IPS-15b (cell line): ENCODE measurements around the gene PDCD1LG2.

Experiments used
- H3K27me3 ChIP-seq: one replicate; pipeline ENCODE4 v1.6.1; 2013; ENCODE audit warnings: low read length; ENCODE audit not compliant: control insufficient read depth, insufficient read depth
- H3K36me3 ChIP-seq: one replicate; pipeline ENCODE4 v1.6.1; 2013; ENCODE audit warnings: low read length; ENCODE audit not compliant: control insufficient read depth, insufficient read depth
- H3K4me1 ChIP-seq: one replicate; pipeline ENCODE4 v1.6.1; 2013; ENCODE audit warnings: mild to moderate bottlenecking, low read length; ENCODE audit not compliant: control insufficient read depth, insufficient read depth
- H3K4me3 ChIP-seq: one replicate; pipeline ENCODE4 v1.5.1; 2013; ENCODE audit warnings: low read depth, low read length
- H3K9ac ChIP-seq: one replicate; pipeline ENCODE4 v1.6.1; 2013; ENCODE audit warnings: low read depth, mild to moderate bottlenecking, low read length
- H3K9me3 ChIP-seq: one replicate; pipeline ENCODE4 v1.6.1; 2013; ENCODE audit warnings: mild to moderate bottlenecking, low read length; ENCODE audit not compliant: control insufficient read depth, insufficient read depth

PDCD1LG2 gene

GRCh38 chr9:5516453-5517220, 6.3 kb downstream of the PDCD1LG2 start:
- H3K9me3 ChIP-seq = no peaks in the 10 kb centered on the region
- H3K4me3 ChIP-seq = no peak overlapping the region
- peaks cover 14% of the 10 kb centered on the region for H3K4me1 ChIP-seq
- no peaks in the 10 kb centered on the region for H3K36me3 ChIP-seq
- no peak overlapping the region for H3K9ac ChIP-seq
- no peaks in the 10 kb centered on the region for H3K27me3 ChIP-seq

DNA sequence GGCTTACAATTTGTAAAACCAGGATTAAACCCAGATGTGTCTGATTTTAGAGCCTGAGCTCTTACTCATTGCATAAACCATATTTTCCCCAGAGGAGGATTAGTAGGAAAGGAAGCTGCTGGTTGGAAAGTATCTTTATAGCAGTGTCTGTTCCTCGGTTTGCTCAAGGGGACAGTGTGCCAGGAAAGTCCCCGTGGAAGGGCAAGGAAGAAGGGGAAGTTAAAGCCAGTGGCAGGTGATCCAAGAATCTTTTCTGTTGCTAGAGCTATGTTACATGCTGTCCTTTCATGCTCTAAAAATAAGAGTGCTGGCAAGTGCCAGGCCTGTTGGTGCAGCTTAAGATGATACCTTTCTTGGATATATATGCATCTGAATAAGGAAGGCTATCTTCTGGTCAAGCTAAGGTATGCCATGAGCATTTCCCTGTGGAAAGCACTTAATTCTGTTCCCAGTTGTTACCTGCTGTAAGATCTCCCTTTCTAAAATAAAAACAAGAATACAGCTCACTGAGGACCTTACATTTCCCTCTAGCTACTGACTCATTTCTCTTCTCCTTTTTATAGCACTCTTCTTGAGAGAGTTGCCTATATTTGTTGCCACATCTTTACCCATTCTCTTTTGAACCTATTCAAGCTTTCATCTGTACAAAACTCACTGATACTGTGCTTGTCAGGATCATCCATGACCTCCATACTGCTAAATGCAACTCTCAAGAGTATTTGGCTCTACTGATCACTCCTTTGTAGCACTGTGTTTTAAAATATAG, 8.0 kb downstream of the PDCD1LG2 start:
- Histone ChIP-seq H3K9me3 (no peaks in the 10 kb centered on the region), H3K9ac (no peak overlapping the region)

GRCh38 chr9:5518937-5519319, 8.6 kb downstream of the PDCD1LG2 start:
- Histone ChIP-seq H3K36me3 (no peaks in the 10 kb centered on the region), H3K9ac (no peak overlapping the region), H3K27me3 (no peaks in the 10 kb centered on the region), H3K4me3 (no peak overlapping the region), H3K9me3 (no peaks in the 10 kb centered on the region), H3K4me1 (peaks cover 17% of the 10 kb centered on the region)

More for the DNA sequence above, 8.0 kb downstream of the PDCD1LG2 start:
- Histone ChIP-seq H3K27me3 (no peaks in the 10 kb centered on the region), H3K4me1 (peaks cover 17% of the 10 kb centered on the region), H3K36me3 (no peaks in the 10 kb centered on the region), H3K4me3 (no peak overlapping the region)

- no peak overlapping the region for H3K4me3 ChIP-seq
- H3K4me1 ChIP-seq = peaks cover 11% of the 10 kb centered on the region
- H3K27me3 ChIP-seq = no peaks in the 10 kb centered on the region
- H3K9ac ChIP-seq = no peak overlapping the region
- H3K9me3 ChIP-seq = no peaks in the 10 kb centered on the region
- no peaks in the 10 kb centered on the region for H3K36me3 ChIP-seq
Observed at GRCh38 chr9:5524090-5524489, 13.8 kb downstream of the PDCD1LG2 start.

DNA sequence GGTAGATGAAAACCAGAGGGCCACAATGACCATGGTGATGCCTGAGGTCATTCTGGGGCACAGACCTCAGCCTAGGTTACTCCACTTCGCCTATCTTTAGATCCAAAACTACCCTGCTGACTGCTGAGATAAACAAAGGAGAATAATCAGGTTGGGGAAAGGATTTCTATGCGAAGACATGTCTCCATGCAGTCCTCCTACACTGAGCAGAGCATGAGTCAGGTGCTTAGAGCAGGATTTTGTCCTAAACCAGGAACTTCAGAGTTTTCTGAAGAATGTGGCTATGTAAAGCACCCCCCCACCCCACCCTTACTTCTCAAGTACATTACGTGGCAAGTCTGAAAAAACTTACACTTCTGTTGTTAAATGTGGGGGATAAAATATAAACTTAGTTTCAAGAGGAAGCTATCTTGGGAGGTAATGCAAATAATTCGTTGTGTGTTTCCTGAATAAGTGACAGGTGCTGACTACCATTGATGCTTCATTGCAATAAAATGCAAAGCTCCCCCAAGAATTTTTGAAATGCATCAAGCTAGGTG, 19.4 kb downstream of the PDCD1LG2 start:
- H3K4me3 ChIP-seq = no peak overlapping the region
- no peak overlapping the region for H3K9ac ChIP-seq
- no peaks in the 10 kb centered on the region for H3K27me3 ChIP-seq
- H3K9me3 ChIP-seq = no peaks in the 10 kb centered on the region
- H3K4me1 ChIP-seq = peaks cover 3% of the 10 kb centered on the region
- H3K36me3 ChIP-seq = no peaks in the 10 kb centered on the region

DNA sequence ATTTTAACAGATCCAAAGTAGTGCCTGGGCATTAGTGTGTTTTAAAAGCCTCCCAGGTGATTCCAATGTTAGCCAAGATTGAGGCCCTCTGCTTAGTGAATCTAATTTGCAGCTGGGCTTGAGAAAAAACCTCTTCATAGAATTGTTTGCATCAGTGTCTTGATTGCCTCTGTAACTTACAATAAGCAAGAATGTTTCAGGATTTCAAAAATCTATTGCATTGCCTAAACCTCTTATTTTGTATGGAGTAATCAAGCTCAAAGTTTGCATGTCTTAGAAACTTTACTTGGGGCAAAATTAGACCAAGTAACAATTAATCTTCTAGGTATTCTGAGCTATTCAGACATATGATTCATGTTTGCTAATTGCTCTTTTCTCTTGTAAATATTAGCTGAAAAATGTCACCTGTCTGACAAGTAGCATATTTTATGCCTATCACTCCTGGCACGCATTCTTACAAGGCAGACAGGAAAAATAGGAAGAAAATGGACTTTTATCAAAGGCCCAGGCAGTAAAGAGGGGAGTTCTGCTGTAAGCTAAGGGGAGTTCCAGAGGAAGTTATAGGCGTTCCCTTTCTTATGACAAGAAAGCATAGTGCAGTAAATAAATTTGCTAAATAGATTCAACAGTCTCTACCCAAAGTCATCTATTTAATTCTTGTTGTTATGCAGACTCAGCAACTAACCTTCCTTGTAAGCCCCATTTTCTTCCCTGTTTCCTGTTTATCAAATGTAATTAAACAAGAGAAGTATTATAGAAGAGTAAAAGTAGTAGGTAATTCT, 21.0 kb downstream of the PDCD1LG2 start:
- H3K9ac ChIP-seq = no peak overlapping the region
- H3K4me3 ChIP-seq = no peak overlapping the region
- no peaks in the 10 kb centered on the region for H3K36me3 ChIP-seq
- H3K27me3 ChIP-seq = no peaks in the 10 kb centered on the region
- peaks cover 3% of the 10 kb centered on the region for H3K4me1 ChIP-seq
- H3K9me3 ChIP-seq = no peaks in the 10 kb centered on the region

GRCh38 chr9:5532306-5532705, 22.0 kb downstream of the PDCD1LG2 start:
- H3K9me3 ChIP-seq = no peaks in the 10 kb centered on the region
- H3K4me3 ChIP-seq = no peak overlapping the region
- no peak overlapping the region for H3K9ac ChIP-seq
- no peaks in the 10 kb centered on the region for H3K27me3 ChIP-seq
- no peaks in the 10 kb centered on the region for H3K36me3 ChIP-seq
- H3K4me1 ChIP-seq = peaks cover 3% of the 10 kb centered on the region

DNA sequence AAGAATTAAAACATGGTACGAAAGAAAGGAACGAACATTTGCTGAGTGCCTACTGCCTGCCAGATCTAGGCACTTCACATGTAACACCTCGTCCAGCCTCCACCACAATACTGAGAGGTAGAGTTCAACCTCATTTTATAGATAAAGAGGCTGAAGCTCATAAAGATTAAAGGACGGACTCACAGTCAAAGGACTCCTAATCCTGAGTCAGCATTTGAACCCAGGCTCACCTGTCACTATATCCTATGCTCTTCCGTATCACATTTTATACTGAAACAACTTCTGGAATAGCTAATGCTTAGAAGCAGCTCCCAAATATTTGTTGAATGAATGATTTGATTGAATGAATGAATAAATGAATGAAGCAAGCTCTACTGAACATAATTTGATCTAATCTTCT, 22.5 kb downstream of the PDCD1LG2 start:
- no peaks in the 10 kb centered on the region for H3K9me3 ChIP-seq
- peaks cover 3% of the 10 kb centered on the region for H3K4me1 ChIP-seq
- H3K9ac ChIP-seq = no peak overlapping the region
- no peaks in the 10 kb centered on the region for H3K36me3 ChIP-seq
- no peak overlapping the region for H3K4me3 ChIP-seq
- H3K27me3 ChIP-seq = no peaks in the 10 kb centered on the region

DNA sequence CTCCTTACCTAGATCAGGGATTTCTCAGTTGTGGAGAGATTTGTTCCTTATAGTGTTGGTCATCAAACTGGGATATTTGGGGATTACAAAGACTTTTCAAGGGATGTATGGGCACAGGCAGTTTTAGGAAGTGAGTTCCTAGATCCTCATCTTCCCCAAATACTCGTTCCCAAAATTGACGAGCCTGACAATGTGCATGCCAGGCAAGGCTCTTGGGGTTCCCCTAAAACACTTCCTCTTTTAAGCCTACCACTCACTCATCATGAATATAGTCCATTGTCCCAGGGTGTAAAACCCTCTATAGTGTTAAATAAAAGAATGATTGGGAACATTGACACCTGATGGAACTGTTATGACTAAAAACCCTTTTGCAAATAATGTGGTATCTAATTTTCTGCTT, 26.4 kb downstream of the PDCD1LG2 start:
- H3K9me3 ChIP-seq = no peaks in the 10 kb centered on the region
- H3K4me1 ChIP-seq = peaks cover under 1% of the 10 kb centered on the region
- no peak overlapping the region for H3K9ac ChIP-seq
- no peak overlapping the region for H3K4me3 ChIP-seq
- no peaks in the 10 kb centered on the region for H3K36me3 ChIP-seq
- H3K27me3 ChIP-seq = no peaks in the 10 kb centered on the region

- Histone ChIP-seq H3K27me3 (no peaks in the 10 kb centered on the region), H3K9ac (no peak overlapping the region), H3K4me3 (no peak overlapping the region), H3K4me1 (peaks cover 10% of the 10 kb centered on the region), H3K9me3 (no peaks in the 10 kb centered on the region), H3K36me3 (no peaks in the 10 kb centered on the region)
Observed at GRCh38 chr9:5543875-5544702, 33.8 kb downstream of the PDCD1LG2 start.
